T-cell (primary cell): ENCODE results near the gene USHBP1. TPM values are rescaled to one million over a fixed set of nuclear protein-coding genes. Genes with fewer than 3 reads are reported as not detected.

Source experiments
- ATAC-seq, 4 experiments: fragments of 200-7000 bp in 3 of 4; fragments of 150-1000 bp in 1 of 4; cut with Tn5 transposase; replicated peaks in 1 of 4; 1 replicate in 3 of 4; 2 replicates in 1 of 4; pipeline ENCODE4 v1.10.0; 2021; ENCODE audit warnings: moderate library complexity in 3 of 4, mild to moderate bottlenecking in 2 of 4, moderate number of reproducible peaks in 1 of 4
- CTCF ChIA-PET, 2 donors: fragments of 300-600 bp; sonication (Branson Sonifier 250); formaldehyde crosslinking; loops; one replicate each; lab custom pipeline; 2022; ENCODE audit warnings: antibody characterized with exemption in 2 of 2; lab: Charles Lee
- POLR2A ChIA-PET, 2 donors: fragments of 300-600 bp; sonication (Branson Sonifier 250); formaldehyde crosslinking; loops; one replicate each; lab custom pipeline; 2022; ENCODE audit warnings: antibody characterized with exemption in 2 of 2; lab: Charles Lee
- DNase-seq, 35 experiments: peaks; one replicate each; pipeline versions ENCODE4 v3.0.0 to v3.0.0-alpha.2; 2013 to 2023
- H3K27ac ChIP-seq: one replicate; pipeline ENCODE4 v1.5.1; 2013; ENCODE audit warnings: low read length
- H3K27me3 ChIP-seq, 2 experiments: replicated peaks in 1 of 2; 1 replicate in 1 of 2; 2 replicates in 1 of 2; pipeline versions ENCODE4 v1.6.1 to v1.7.0; 2013; ENCODE audit warnings: low read length in 1 of 2, mixed read lengths in 1 of 2; ENCODE audit not compliant: control insufficient read depth in 2 of 2, insufficient read depth in 2 of 2; ENCODE audit errors: extremely low read depth in 1 of 2
- H3K36me3 ChIP-seq, 2 donors: 1 replicate in 1 of 2; 2 replicates in 1 of 2; pipeline versions ENCODE4 v1.6.1 to v1.7.0; 2013; ENCODE audit warnings: low read length in 1 of 2; ENCODE audit not compliant: control insufficient read depth in 2 of 2, insufficient read depth in 1 of 2; ENCODE audit errors: extremely low read depth in 1 of 2
- H3K4me1 ChIP-seq, 2 experiments: 1 replicate in 1 of 2; 2 replicates in 1 of 2; pipeline versions ENCODE4 v1.6.1 to v1.7.0; 2013; ENCODE audit warnings: low read length in 2 of 2, mixed read lengths in 1 of 2; ENCODE audit not compliant: insufficient read depth in 2 of 2, control insufficient read depth in 1 of 2; ENCODE audit errors: extremely low read depth in 1 of 2
- H3K4me3 ChIP-seq, 2 donors: 1 replicate in 1 of 2; 2 replicates in 1 of 2; pipeline versions ENCODE4 v1.5.1 to v1.7.0; 2013; ENCODE audit warnings: mild to moderate bottlenecking in 2 of 2, low read length in 1 of 2, moderate library complexity in 1 of 2; ENCODE audit not compliant: control insufficient read depth in 1 of 2; ENCODE audit errors: extremely low read depth in 1 of 2
- H3K9me3 ChIP-seq: 2 replicates; pipeline ENCODE4 v1.7.0; 2013
- H3K27ac Mint-ChIP-seq, 2 donors: one replicate each; pipeline ENCODE4 v1.8.0; 2020 to 2021; ENCODE audit warnings: mild to moderate bottlenecking in 2 of 2, mixed read lengths in 2 of 2
- H3K27me3 Mint-ChIP-seq, 2 donors: one replicate each; pipeline ENCODE4 v1.8.0; 2021 to 2022; ENCODE audit warnings: mixed read lengths in 2 of 2
- H3K36me3 Mint-ChIP-seq: one replicate; pipeline ENCODE4 v1.8.0; 2021; ENCODE audit warnings: mixed read lengths
- H3K4me1 Mint-ChIP-seq, 3 donors: one replicate each; pipeline ENCODE4 v1.8.0; 2020 to 2022; ENCODE audit warnings: mixed read lengths in 3 of 3, mild to moderate bottlenecking in 1 of 3
- H3K4me3 Mint-ChIP-seq, 3 donors: one replicate each; pipeline ENCODE4 v1.8.0; 2020 to 2022; ENCODE audit warnings: mild to moderate bottlenecking in 3 of 3, mixed read lengths in 3 of 3, moderate library complexity in 3 of 3
- H3K9me3 Mint-ChIP-seq, 3 donors: one replicate each; pipeline ENCODE4 v1.8.0; 2020 to 2022; ENCODE audit warnings: mixed read lengths in 3 of 3
- WGBS: methylation state at CpG from one replicate; pipeline ENCODE4 v1.1.5; 2013; ENCODE audit warnings: missing lambda C conversion rate; ENCODE audit not compliant: insufficient coverage; 5-methylcytosine and 5-hydroxymethylcytosine counted together
- total RNA-seq, 35 experiments: library from RNA in 6 of 35; stranded (reverse) in 6 of 35; fragments of 120-200 nt in 1 of 35; gene quantifications; one replicate each; pipeline versions ENCODE4 v1.2.1 to v1.2.4 and lab custom pipeline; 2013 to 2026

The USHBP1 gene
- total RNA-seq, 5 donors from 2014 or later (not counting 1 experiment from before 2014, with no cell fraction given), result 0.10 to 0.61 (median 0.38) TPM; not detected in 1

DNA sequence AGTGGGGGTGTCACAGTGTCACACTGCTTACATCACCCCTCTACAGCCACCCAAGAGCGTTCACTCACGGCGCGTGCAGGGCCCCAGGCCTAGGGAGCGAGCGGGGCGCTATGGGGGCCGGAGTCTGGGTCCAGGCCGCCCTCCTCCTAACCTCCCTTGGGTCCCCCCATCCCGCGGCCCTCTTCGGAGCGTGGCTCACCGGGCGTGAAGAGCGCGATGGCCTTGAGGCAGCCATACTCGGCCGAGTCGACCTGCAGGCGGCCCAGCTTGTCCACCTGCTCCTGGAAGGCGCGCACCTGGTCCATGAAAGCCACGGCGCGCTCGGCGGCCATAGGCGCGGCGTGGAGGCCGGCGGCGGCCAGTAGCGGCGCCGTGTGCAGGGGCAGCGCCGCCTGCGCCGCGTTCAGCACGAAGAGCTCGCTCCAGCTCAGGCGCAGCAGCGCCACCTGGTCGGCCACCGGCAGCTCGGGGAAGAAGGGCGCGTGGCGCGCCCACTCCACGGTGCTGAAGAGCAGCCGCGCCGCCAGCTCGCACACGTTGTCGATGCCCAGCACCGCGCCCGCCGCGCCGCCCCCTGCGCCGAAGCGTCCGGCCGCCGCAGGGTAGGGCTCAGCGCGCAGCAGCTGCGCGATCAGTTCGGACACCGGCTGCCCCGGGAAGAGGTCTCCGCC is 29.1 kb downstream of the USHBP1 start:
- under 1% methylated on average over 78 of the region's 80 CpGs for WGBS
- peaks cover 6 to 17% (median 11%) of the 10 kb centered on the region in 3 donors for H3K4me1 Mint-ChIP-seq
- Histone ChIP-seq H3K4me1 (peaks cover 6 to 21% of the 10 kb centered on the region in 2 experiments), H3K9me3 (no peaks in the 10 kb centered on the region), H3K27me3 (peaks cover 0 to 2% of the 10 kb centered on the region in 2 experiments), H3K27ac (no peak overlapping the region), H3K4me3 (peak overlapping the region; percentile 69 to 83), H3K36me3 (peaks cover 3 to 15% of the 10 kb centered on the region in 2 donors)
- no peaks in the 10 kb centered on the region for H3K36me3 Mint-ChIP-seq
- peak overlapping the region; percentile 74 to 81 (median 78) for H3K4me3 Mint-ChIP-seq
- no peaks in the 10 kb centered on the region for H3K27me3 Mint-ChIP-seq
- POLR2A ChIA-PET, result interaction anchor here in 1 of 2 donors (0.5 kb wide), 1 partner anchor 160 kb away, joined by 3 read pairs; the partner anchor contains the start of gene MYO9B
- peak overlapping the region; percentile 64 to 72 for H3K27ac Mint-ChIP-seq
- ATAC-seq (peak; percentile 89 to 96 (median 94)), DNase-seq (peak; percentile 51 to 88 (median 71))
- H3K9me3 Mint-ChIP-seq, result no peaks in the 10 kb centered on the region
- CTCF ChIA-PET, result interaction anchor here in 1 of 2 donors (0.5 to 1.6 kb wide), 5 partner anchors 20 to 152 kb away, joined by 3 to 6 read pairs (median 4); partner anchors contain the start of gene USE1

DNA sequence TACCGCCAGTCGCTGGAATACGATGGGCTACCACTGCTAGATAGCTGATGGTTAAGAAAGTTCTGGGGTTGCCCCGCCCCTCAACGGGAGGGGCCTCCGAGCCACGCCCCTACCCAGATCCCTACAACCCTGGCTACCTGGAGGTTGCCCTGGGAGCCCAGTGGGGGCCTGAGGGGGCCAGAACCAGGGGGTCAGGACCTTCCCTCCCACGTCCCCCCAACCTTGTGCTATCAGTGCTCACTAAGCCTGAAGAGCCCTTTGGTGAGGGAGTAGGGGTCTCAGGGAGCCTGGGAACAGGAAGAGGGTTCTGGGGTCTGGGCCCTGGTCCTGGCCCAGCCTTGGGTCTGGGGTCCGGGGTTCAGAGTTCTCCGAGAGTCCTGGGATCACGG is 29.6 kb downstream of the USHBP1 start:
- DNase-seq, result peak in 28 of 35 experiments; percentile 24 to 74 (median 44)
- Mint-ChIP-seq H3K4me1 (peaks cover 6 to 17% (median 11%) of the 10 kb centered on the region in 3 donors), H3K27me3 (no peaks in the 10 kb centered on the region), H3K27ac (peak overlapping the region; percentile 64 to 72), H3K9me3 (no peaks in the 10 kb centered on the region), H3K4me3 (peak overlapping the region; percentile 74 to 81 (median 78)), H3K36me3 (no peaks in the 10 kb centered on the region)
- ChIA-PET POLR2A (no interaction called here), CTCF (interaction anchor here in 1 of 2 donors (0.6 to 1.6 kb wide), 4 partner anchors 20 to 79 kb away, joined by 3 to 6 read pairs (median 4); partner anchors contain the start of gene USE1)
- 0% methylated on average over 1 of the region's 11 CpGs for WGBS
- Histone ChIP-seq H3K4me1 (peaks cover 6 to 21% of the 10 kb centered on the region in 2 experiments), H3K27ac (no peak overlapping the region), H3K27me3 (peaks cover 0 to 2% of the 10 kb centered on the region in 2 experiments), H3K9me3 (no peaks in the 10 kb centered on the region), H3K4me3 (peak overlapping the region; percentile 69 to 83), H3K36me3 (peaks cover 3 to 15% of the 10 kb centered on the region in 2 donors)
- peak; percentile 52 to 64 (median 56) for ATAC-seq

- Mint-ChIP-seq H3K9me3 (no peaks in the 10 kb centered on the region), H3K27ac (no peak overlapping the region), H3K27me3 (no peaks in the 10 kb centered on the region), H3K4me1 (peaks cover 7 to 19% (median 16%) of the 10 kb centered on the region in 3 donors), H3K36me3 (no peaks in the 10 kb centered on the region), H3K4me3 (no peak overlapping the region)
- Histone ChIP-seq H3K36me3 (peaks cover 9 to 15% of the 10 kb centered on the region in 2 donors), H3K4me1 (peaks cover 6 to 28% of the 10 kb centered on the region in 2 experiments), H3K27ac (no peak overlapping the region), H3K9me3 (no peaks in the 10 kb centered on the region), H3K27me3 (peaks cover 0 to 2% of the 10 kb centered on the region in 2 experiments), H3K4me3 (no peak overlapping the region)
- DNase-seq, result no peak
- WGBS, result 98% methylated on average over 23 of the region's 25 CpGs
- no peak for ATAC-seq
- ChIA-PET CTCF (no interaction called here), POLR2A (no interaction called here)
Observed at GRCh38 chr19:17232258-17232657, 32.3 kb downstream of the USHBP1 start.

GRCh38 chr19:17229890-17230289 is 34.7 kb downstream of the USHBP1 start:
- Histone ChIP-seq H3K27ac (no peak overlapping the region), H3K4me3 (no peak overlapping the region), H3K4me1 (peaks cover 4 to 32% of the 10 kb centered on the region in 2 experiments), H3K9me3 (no peaks in the 10 kb centered on the region), H3K36me3 (peaks cover 9 to 15% of the 10 kb centered on the region in 2 donors), H3K27me3 (peaks cover 0 to 2% of the 10 kb centered on the region in 2 experiments)
- 77% methylated on average over 3 of the region's 3 CpGs for WGBS
- H3K27ac Mint-ChIP-seq, result no peak overlapping the region
- ATAC-seq (no peak), DNase-seq (no peak)
- no peaks in the 10 kb centered on the region for H3K36me3 Mint-ChIP-seq
- no peaks in the 10 kb centered on the region for H3K27me3 Mint-ChIP-seq
- no peaks in the 10 kb centered on the region for H3K9me3 Mint-ChIP-seq
- CTCF ChIA-PET, result no interaction called here
- H3K4me3 Mint-ChIP-seq, result no peak overlapping the region
- peaks cover 13 to 26% (median 22%) of the 10 kb centered on the region in 3 donors for H3K4me1 Mint-ChIP-seq
- POLR2A ChIA-PET, result no interaction called here

GRCh38 chr19:17227798-17228367 is 36.7 kb downstream of the USHBP1 start:
- Histone ChIP-seq H3K4me3 (no peak overlapping the region), H3K36me3 (peaks cover 9 to 15% of the 10 kb centered on the region in 2 donors), H3K4me1 (peaks cover 0 to 23% of the 10 kb centered on the region in 2 experiments), H3K27ac (no peak overlapping the region), H3K9me3 (no peaks in the 10 kb centered on the region), H3K27me3 (peaks cover 0 to 2% of the 10 kb centered on the region in 2 experiments)
- Mint-ChIP-seq H3K27ac (no peak overlapping the region), H3K27me3 (no peaks in the 10 kb centered on the region), H3K9me3 (no peaks in the 10 kb centered on the region), H3K36me3 (no peaks in the 10 kb centered on the region), H3K4me3 (peak overlapping the region in 1 of 3 donors; percentile 91), H3K4me1 (peaks cover 7 to 15% (median 9%) of the 10 kb centered on the region in 3 donors)
- 87% methylated on average over 8 of the region's 13 CpGs for WGBS
- no peak for ATAC-seq
- ChIA-PET POLR2A (no interaction called here), CTCF (interaction anchor here in 1 of 2 donors (2.3 kb wide), 1 partner anchor 39 kb away, joined by 6 read pairs; the partner anchor contains the start of gene BABAM1)
- DNase-seq, result no peak
